ENCODE results near the gene MAPKAP1. TPM values are rescaled to one million over a fixed set of nuclear protein-coding genes. Genes with fewer than 3 reads are reported as not detected.

Gene MAPKAP1
- total and polyA plus RNA-seq, 2 of the 13 experiments (the other 11 are each of a cell fraction or from before 2014, with no cell fraction given), result 45.0 to 64.3 TPM

DNA sequence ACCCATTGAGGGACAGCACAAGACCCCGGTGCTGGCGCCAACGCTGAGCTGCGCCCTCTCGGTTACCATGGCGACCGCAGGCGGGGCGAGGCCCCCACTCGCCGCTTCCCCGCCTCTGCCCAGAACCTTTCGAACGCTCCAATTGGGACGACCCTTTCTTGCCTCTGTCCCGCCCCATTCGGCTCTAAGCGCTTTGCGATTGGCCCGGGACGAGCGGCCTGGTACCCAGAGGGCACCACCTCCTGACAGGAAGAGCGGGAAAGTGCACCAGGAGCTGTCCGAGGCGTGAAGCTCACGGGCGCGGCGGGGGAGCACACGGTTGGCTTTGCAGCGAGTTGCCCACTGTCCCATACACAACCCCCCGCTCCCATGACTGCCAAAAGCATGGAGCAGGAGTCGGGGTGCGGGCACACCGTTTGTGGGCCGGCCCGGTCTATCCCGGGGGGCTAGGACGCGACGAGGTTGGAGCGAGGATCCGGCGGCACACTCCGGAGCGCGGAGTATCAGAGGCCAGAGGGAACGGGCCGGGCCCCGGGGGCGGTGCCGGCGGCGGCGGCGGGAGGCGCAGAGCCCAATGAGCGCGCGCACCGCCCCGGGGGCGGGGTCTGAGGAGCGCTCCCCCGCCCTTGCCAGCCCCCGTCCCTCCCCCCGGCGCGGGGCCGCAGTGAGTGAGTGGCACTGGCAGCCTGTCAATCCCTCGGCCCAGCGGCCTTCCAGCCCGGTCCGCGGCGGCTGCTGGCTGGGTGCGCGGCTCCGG lies 39.2 kb upstream of the MAPKAP1 start (continued):
- TF ChIP-seq ZNF101 (CRISPR knock-in tag; IDR thresholded peaks at IDR 0.05; ENCODE audit: borderline replicate concordance, low read depth) (peak; percentile 94; the same call in 1 of the 2 replicates), ZNF207 (IDR thresholded peaks at IDR 0.05; ENCODE audit: borderline replicate concordance) (no peak), ZNF441 (CRISPR knock-in tag; IDR thresholded peaks at IDR 0.05; ENCODE audit: borderline replicate concordance) (peak; percentile 69; the same call in 1 of the 2 replicates), MIER3 (CRISPR knock-in tag; IDR thresholded peaks at IDR 0.05; ENCODE audit: borderline replicate concordance) (no peak), AGO1 (IDR thresholded peaks at IDR 0.05; ENCODE audit: low read depth, low read length, poor library complexity, severe bottlenecking) (peak; percentile 49), BATF2 (CRISPR knock-in tag; IDR thresholded peaks at IDR 0.05) (peak; percentile 97), SAFB2 (CRISPR knock-in tag; IDR thresholded peaks at IDR 0.05; ENCODE audit: borderline replicate concordance, low read depth) (peak; percentile 86; the same call in 1 of the 2 replicates), ERF (CRISPR knock-in tag; IDR thresholded peaks at IDR 0.05) (peak; percentile 81), KLF13 (CRISPR knock-in tag; IDR thresholded peaks at IDR 0.05) (peak; percentile 99), ZNF567 (CRISPR knock-in tag; IDR thresholded peaks at IDR 0.05; ENCODE audit: borderline replicate concordance) (peak; percentile 95), HNRNPK (IDR thresholded peaks at IDR 0.05; ENCODE audit: low read depth, low read length, poor library complexity, severe bottlenecking) (no peak), ZNF790 (CRISPR knock-in tag; IDR thresholded peaks at IDR 0.05; ENCODE audit: borderline replicate concordance) (peak; percentile 97; the same call in 1 of the 2 replicates), CCAR2 (optimal IDR thresholded peaks at IDR 0.05; ENCODE audit: low read depth, low read length) (no peak), DMAP1 (CRISPR knock-in tag; IDR thresholded peaks at IDR 0.05) (peak; percentile 89), PHF8 (CRISPR knock-in tag; IDR thresholded peaks at IDR 0.05) (peak; percentile 63), HOXA5 (CRISPR knock-in tag; IDR thresholded peaks at IDR 0.05) (peak; percentile 94)
- TF ChIP-seq, protein P1, sequence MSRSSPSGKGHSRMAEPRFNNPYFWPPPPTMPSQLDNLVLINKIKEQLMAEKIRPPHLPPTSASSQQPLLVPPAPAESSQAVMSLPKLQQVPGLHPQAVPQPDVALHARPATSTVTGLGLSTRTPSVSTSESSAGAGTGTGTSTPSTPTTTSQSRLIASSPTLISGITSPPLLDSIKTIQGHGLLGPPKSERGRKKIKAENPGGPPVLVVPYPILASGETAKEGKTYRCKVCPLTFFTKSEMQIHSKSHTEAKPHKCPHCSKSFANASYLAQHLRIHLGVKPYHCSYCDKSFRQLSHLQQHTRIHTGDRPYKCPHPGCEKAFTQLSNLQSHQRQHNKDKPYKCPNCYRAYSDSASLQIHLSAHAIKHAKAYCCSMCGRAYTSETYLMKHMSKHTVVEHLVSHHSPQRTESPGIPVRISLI (CRISPR knock-in tag; IDR thresholded peaks at IDR 0.05; ENCODE audit: borderline replicate concordance), result no peak
- TF ChIP-seq, protein P2, sequence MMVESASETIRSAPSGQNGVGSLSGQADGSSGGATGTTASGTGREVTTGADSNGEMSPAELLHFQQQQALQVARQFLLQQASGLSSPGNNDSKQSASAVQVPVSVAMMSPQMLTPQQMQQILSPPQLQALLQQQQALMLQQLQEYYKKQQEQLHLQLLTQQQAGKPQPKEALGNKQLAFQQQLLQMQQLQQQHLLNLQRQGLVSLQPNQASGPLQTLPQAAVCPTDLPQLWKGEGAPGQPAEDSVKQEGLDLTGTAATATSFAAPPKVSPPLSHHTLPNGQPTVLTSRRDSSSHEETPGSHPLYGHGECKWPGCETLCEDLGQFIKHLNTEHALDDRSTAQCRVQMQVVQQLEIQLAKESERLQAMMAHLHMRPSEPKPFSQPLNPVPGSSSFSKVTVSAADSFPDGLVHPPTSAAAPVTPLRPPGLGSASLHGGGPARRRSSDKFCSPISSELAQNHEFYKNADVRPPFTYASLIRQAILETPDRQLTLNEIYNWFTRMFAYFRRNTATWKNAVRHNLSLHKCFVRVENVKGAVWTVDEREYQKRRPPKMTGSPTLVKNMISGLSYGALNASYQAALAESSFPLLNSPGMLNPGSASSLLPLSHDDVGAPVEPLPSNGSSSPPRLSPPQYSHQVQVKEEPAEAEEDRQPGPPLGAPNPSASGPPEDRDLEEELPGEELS (CRISPR knock-in tag; IDR thresholded peaks at IDR 0.05), result peak; percentile 67
- TF ChIP-seq, protein P3, sequence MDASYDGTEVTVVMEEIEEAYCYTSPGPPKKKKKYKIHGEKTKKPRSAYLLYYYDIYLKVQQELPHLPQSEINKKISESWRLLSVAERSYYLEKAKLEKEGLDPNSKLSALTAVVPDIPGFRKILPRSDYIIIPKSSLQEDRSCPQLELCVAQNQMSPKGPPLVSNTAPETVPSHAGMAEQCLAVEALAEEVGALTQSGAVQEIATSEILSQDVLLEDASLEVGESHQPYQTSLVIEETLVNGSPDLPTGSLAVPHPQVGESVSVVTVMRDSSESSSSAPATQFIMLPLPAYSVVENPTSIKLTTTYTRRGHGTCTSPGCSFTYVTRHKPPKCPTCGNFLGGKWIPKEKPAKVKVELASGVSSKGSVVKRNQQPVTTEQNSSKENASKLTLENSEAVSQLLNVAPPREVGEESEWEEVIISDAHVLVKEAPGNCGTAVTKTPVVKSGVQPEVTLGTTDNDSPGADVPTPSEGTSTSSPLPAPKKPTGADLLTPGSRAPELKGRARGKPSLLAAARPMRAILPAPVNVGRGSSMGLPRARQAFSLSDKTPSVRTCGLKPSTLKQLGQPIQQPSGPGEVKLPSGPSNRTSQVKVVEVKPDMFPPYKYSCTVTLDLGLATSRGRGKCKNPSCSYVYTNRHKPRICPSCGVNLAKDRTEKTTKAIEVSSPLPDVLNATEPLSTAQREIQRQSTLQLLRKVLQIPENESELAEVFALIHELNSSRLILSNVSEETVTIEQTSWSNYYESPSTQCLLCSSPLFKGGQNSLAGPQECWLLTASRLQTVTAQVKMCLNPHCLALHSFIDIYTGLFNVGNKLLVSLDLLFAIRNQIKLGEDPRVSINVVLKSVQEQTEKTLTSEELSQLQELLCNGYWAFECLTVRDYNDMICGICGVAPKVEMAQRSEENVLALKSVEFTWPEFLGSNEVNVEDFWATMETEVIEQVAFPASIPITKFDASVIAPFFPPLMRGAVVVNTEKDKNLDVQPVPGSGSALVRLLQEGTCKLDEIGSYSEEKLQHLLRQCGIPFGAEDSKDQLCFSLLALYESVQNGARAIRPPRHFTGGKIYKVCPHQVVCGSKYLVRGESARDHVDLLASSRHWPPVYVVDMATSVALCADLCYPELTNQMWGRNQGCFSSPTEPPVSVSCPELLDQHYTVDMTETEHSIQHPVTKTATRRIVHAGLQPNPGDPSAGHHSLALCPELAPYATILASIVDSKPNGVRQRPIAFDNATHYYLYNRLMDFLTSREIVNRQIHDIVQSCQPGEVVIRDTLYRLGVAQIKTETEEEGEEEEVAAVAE (CRISPR knock-in tag; IDR thresholded peaks at IDR 0.05; ENCODE audit: borderline replicate concordance), result peak; percentile 75

Measured in HepG2 (cell line).